ENCODE data around the gene MTURN. TPM values are rescaled to one million over a fixed set of nuclear protein-coding genes. Genes with fewer than 3 reads are reported as not detected.

The MTURN gene
- total and polyA plus RNA-seq, 9 of the 15 experiments (the other 6 are each of a cell fraction or from before 2014, with no cell fraction given) = 0.94 to 14.8 (median 6.4) TPM

- ChIA-PET POLR2A (interaction anchor here (0.6 to 0.7 kb wide), 2 partner anchors 38 to 45 kb away, joined by 3 to 4 read pairs; no protein-coding TSS in a partner anchor), CTCF (ENCODE audit: low intra/inter-chr PET ratio) (no interaction called here)
- H3K9ac ChIP-seq (ENCODE audit: insufficient read depth in 1 of 2, low read depth in 2 of 2, low read length in 2 of 2) = no peak overlapping the region
- no peaks in the 10 kb centered on the region for H3K36me3 ChIP-seq (ENCODE audit: control insufficient read depth, insufficient read depth, low read length)
- H3K79me2 ChIP-seq (ENCODE audit: control insufficient read depth, insufficient read depth, low read length) = no peaks in the 10 kb centered on the region
- intact Hi-C loops (cut with micrococcal nuclease) (no loop called here), in situ Hi-C loops (cut with MboI) (no loop called here)
- H3K9me3 ChIP-seq (replicated peaks; ENCODE audit: control insufficient read depth, insufficient read depth, low read depth, low read length) = no peaks in the 10 kb centered on the region
- BruUV-seq (replicated peaks) = no TSS peak
- H3K4me3 ChIP-seq = no peak overlapping the region
- H2AFZ ChIP-seq (ENCODE audit: low read depth, low read length) = no peak overlapping the region
- H3K9me1 ChIP-seq (ENCODE audit: control insufficient read depth, insufficient read depth, low read length) = no peaks in the 10 kb centered on the region
- DNase-seq (ENCODE audit: extremely low read depth in 1 of 4, low spot score in 3 of 4) (no peak), FAIRE-seq (no peak), ATAC-seq (no peak)
- no peaks in the 10 kb centered on the region; a peak in 1 of 5 replicates for H3K27me3 ChIP-seq (ENCODE audit: control insufficient read depth in 2 of 2, insufficient read depth in 2 of 2, low read length in 2 of 2)
- WGBS (ENCODE audit: insufficient coverage, low coverage, missing lambda C conversion rate) = 0% methylated on average over 4 of the region's 4 CpGs
- H3K4me2 ChIP-seq (ENCODE audit: insufficient read depth, low read length) = no peak overlapping the region
- no peaks in the 10 kb centered on the region for H3K4me1 ChIP-seq (replicated peaks in 1 of 2; ENCODE audit: control insufficient read depth in 2 of 2, insufficient read depth in 2 of 2, low read length in 2 of 2)
- H4K20me1 ChIP-seq (replicated peaks; ENCODE audit: control insufficient read depth, insufficient read depth, low read length) = no peaks in the 10 kb centered on the region
- no peak overlapping the region for H3K27ac ChIP-seq (ENCODE audit: extremely low read depth, low read depth, low read length)
- TF ChIP-seq KLF13 (tag; IDR thresholded peaks at IDR 0.05; ENCODE audit: borderline replicate concordance, low read depth) (no peak), GTF2A2 (tag; IDR thresholded peaks at IDR 0.05) (no peak), MECOM (CRISPR knock-in tag; IDR thresholded peaks at IDR 0.05) (no peak), GTF2E2 (tag; IDR thresholded peaks at IDR 0.05) (no peak), TAL1 (IDR thresholded peaks at IDR 0.05) (no peak), ZNF766 (CRISPR knock-in tag; conservative IDR thresholded peaks at IDR 0.05) (no peak), ZFX (CRISPR knock-in tag; IDR thresholded peaks at IDR 0.05) (no peak), SP2 (IDR thresholded peaks at IDR 0.05; ENCODE audit: extremely low read depth, low read depth, low read length, poor library complexity, severe bottlenecking) (no peak), JUND (IDR thresholded peaks at IDR 0.05; ENCODE audit: borderline replicate concordance, low read depth, low read length) (no peak), JUND (tag; IDR thresholded peaks at IDR 0.05; ENCODE audit: borderline replicate concordance, low read depth, low read length) (no peak), ZBTB49 (CRISPR knock-in tag; IDR thresholded peaks at IDR 0.05; ENCODE audit: borderline replicate concordance) (no peak), ZFP36 (IDR thresholded peaks at IDR 0.05; ENCODE audit: low read depth, low read length, partially characterized antibody) (no peak), ZNF165 (CRISPR knock-in tag; IDR thresholded peaks at IDR 0.05; ENCODE audit: borderline replicate concordance) (no peak), TCF7 (IDR thresholded peaks at IDR 0.05; ENCODE audit: borderline replicate concordance) (no peak), ZNF311 (CRISPR knock-in tag; IDR thresholded peaks at IDR 0.05) (no peak), CHAMP1 (IDR thresholded peaks at IDR 0.05) (no peak), CBFB (CRISPR knock-in tag; IDR thresholded peaks at IDR 0.05) (no peak), FOXM1 (IDR thresholded peaks at IDR 0.05; ENCODE audit: low read depth) (no peak), FOXM1 (CRISPR knock-in tag; IDR thresholded peaks at IDR 0.05; ENCODE audit: low read depth) (no peak), HES1 (IDR thresholded peaks at IDR 0.05; ENCODE audit: low read depth) (no peak)
Observed at GRCh38 chr7:30191809-30192208, 57.0 kb downstream of the MTURN start.
